HUES48 (cell line): Measurements from ENCODE around the gene PLA2G6.

Experiments
- H3K27ac ChIP-seq: one replicate; pipeline ENCODE4 v1.7.0; 2013; ENCODE audit warnings: low read depth, low read length, inconsistent platforms
- H3K27me3 ChIP-seq: 2 replicates; pipeline ENCODE4 v1.6.1; 2013; ENCODE audit warnings: mild to moderate bottlenecking, low read length; ENCODE audit not compliant: control insufficient read depth, insufficient read depth
- H3K36me3 ChIP-seq: 2 replicates; pipeline ENCODE4 v1.6.1; 2013; ENCODE audit warnings: low read length; ENCODE audit not compliant: control insufficient read depth, insufficient read depth
- H3K4me1 ChIP-seq: 2 replicates; pipeline ENCODE4 v1.6.1; 2013; ENCODE audit warnings: mild to moderate bottlenecking, low read length; ENCODE audit not compliant: control insufficient read depth, insufficient read depth
- H3K4me3 ChIP-seq: 2 replicates; pipeline ENCODE4 v1.5.1; 2013; ENCODE audit warnings: mild to moderate bottlenecking, low read depth, low read length
- H3K9ac ChIP-seq: 2 replicates; pipeline ENCODE4 v1.6.1; 2013; ENCODE audit warnings: mild to moderate bottlenecking, low read depth, low read length, moderate library complexity
- H3K9me3 ChIP-seq: 2 replicates; pipeline ENCODE4 v1.6.1; 2013; ENCODE audit warnings: low read length; ENCODE audit not compliant: control insufficient read depth, insufficient read depth

Gene PLA2G6

GRCh38 chr22:38221908-38222796, 40.5 kb upstream of the PLA2G6 start:
- H3K27ac ChIP-seq = no peak overlapping the region
- H3K4me1 ChIP-seq = peaks cover 19% of the 10 kb centered on the region
- no peaks in the 10 kb centered on the region for H3K27me3 ChIP-seq
- H3K4me3 ChIP-seq = no peak overlapping the region
- H3K36me3 ChIP-seq = peaks cover 39% of the 10 kb centered on the region
- no peaks in the 10 kb centered on the region for H3K9me3 ChIP-seq
- H3K9ac ChIP-seq = no peak overlapping the region

GRCh38 chr22:38221407-38221806, 39.8 kb upstream of the PLA2G6 start:
- no peak overlapping the region for H3K4me3 ChIP-seq
- H3K27ac ChIP-seq = no peak overlapping the region
- no peak overlapping the region for H3K9ac ChIP-seq
- peaks cover 19% of the 10 kb centered on the region for H3K4me1 ChIP-seq
- H3K27me3 ChIP-seq = no peaks in the 10 kb centered on the region
- H3K36me3 ChIP-seq = peaks cover 32% of the 10 kb centered on the region
- no peaks in the 10 kb centered on the region for H3K9me3 ChIP-seq

GRCh38 chr22:38220653-38221386, 39.2 kb upstream of the PLA2G6 start:
- no peaks in the 10 kb centered on the region for H3K27me3 ChIP-seq
- H3K36me3 ChIP-seq = peaks cover 28% of the 10 kb centered on the region
- H3K4me1 ChIP-seq = peaks cover 19% of the 10 kb centered on the region
- H3K27ac ChIP-seq = peak overlapping the region; percentile 29
- H3K4me3 ChIP-seq = no peak overlapping the region
- H3K9me3 ChIP-seq = no peaks in the 10 kb centered on the region
- H3K9ac ChIP-seq = no peak overlapping the region

GRCh38 chr22:38220163-38220562, 38.5 kb upstream of the PLA2G6 start:
- Histone ChIP-seq H3K27me3 (no peaks in the 10 kb centered on the region), H3K27ac (peak overlapping the region; percentile 8), H3K36me3 (peaks cover 24% of the 10 kb centered on the region), H3K9me3 (no peaks in the 10 kb centered on the region), H3K4me1 (peaks cover 19% of the 10 kb centered on the region), H3K4me3 (no peak overlapping the region), H3K9ac (no peak overlapping the region)

- Histone ChIP-seq H3K27me3 (peaks cover under 1% of the 10 kb centered on the region; the same call in 1 of the 2 replicates), H3K36me3 (peaks cover 18% of the 10 kb centered on the region), H3K9ac (no peak overlapping the region), H3K4me1 (peaks cover 19% of the 10 kb centered on the region), H3K4me3 (no peak overlapping the region), H3K9me3 (no peaks in the 10 kb centered on the region), H3K27ac (peak overlapping the region; percentile 96)
These were observed 38.0 kb upstream of the PLA2G6 start for GRCh38 chr22:38219632-38220031.

GRCh38 chr22:38218661-38219622, 37.3 kb upstream of the PLA2G6 start:
- Histone ChIP-seq H3K27me3 (peaks cover 7% of the 10 kb centered on the region), H3K27ac (peak overlapping the region; percentile 96), H3K4me3 (no peak overlapping the region), H3K36me3 (peaks cover 15% of the 10 kb centered on the region), H3K4me1 (peaks cover 19% of the 10 kb centered on the region), H3K9ac (peak overlapping the region; percentile 65), H3K9me3 (no peaks in the 10 kb centered on the region)

- Histone ChIP-seq H3K9me3 (no peaks in the 10 kb centered on the region), H3K4me3 (peak overlapping the region; percentile 58; the same call in 1 of the 2 replicates), H3K4me1 (peaks cover 19% of the 10 kb centered on the region), H3K27me3 (peaks cover 16% of the 10 kb centered on the region), H3K36me3 (no peaks in the 10 kb centered on the region), H3K27ac (no peak overlapping the region), H3K9ac (no peak overlapping the region)
These were observed 33.8 kb upstream of the PLA2G6 start for GRCh38 chr22:38215156-38216038.

- peaks cover 16% of the 10 kb centered on the region for H3K27me3 ChIP-seq
- H3K36me3 ChIP-seq = no peaks in the 10 kb centered on the region
- no peak overlapping the region for H3K9ac ChIP-seq
- H3K4me3 ChIP-seq = peak overlapping the region; percentile 58; the same call in 1 of the 2 replicates
- no peaks in the 10 kb centered on the region for H3K9me3 ChIP-seq
- H3K4me1 ChIP-seq = peaks cover 17% of the 10 kb centered on the region
- no peak overlapping the region for H3K27ac ChIP-seq
These were observed 32.8 kb upstream of the PLA2G6 start for GRCh38 chr22:38214302-38215056.

GRCh38 chr22:38213990-38214301, 32.3 kb upstream of the PLA2G6 start:
- peaks cover 12% of the 10 kb centered on the region for H3K4me1 ChIP-seq
- H3K9ac ChIP-seq = no peak overlapping the region
- no peak overlapping the region for H3K27ac ChIP-seq
- H3K27me3 ChIP-seq = peaks cover 16% of the 10 kb centered on the region
- H3K9me3 ChIP-seq = no peaks in the 10 kb centered on the region
- H3K4me3 ChIP-seq = peak overlapping the region; percentile 58; the same call in 1 of the 2 replicates
- H3K36me3 ChIP-seq = no peaks in the 10 kb centered on the region
